ENCODE data around the gene PPP2R2B. TPM values are rescaled to one million over a fixed set of nuclear protein-coding genes. Genes with fewer than 3 reads are reported as not detected.

The PPP2R2B gene
- total and polyA plus RNA-seq, 2 of the 4 experiments (the other 2 are of a cell fraction): not detected

- Histone ChIP-seq H2BK20ac (ENCODE audit: low read depth, low read length) (no peak overlapping the region), H3K23ac (ENCODE audit: low read depth, low read length) (no peak overlapping the region), H3K4me2 (ENCODE audit: low read depth, low read length) (no peak overlapping the region), H3K27me3 (ENCODE audit: control insufficient read depth, insufficient read depth, low read length) (no peaks in the 10 kb centered on the region), H3K14ac (replicated peaks; ENCODE audit: low read depth, low read length) (no peak overlapping the region), H3K9ac (ENCODE audit: low read depth, low read length) (no peak overlapping the region), H4K8ac (ENCODE audit: low read depth in 2 of 2, low read length in 2 of 2) (no peak overlapping the region), H2AK9ac (replicated peaks; ENCODE audit: low read depth, low read length, poor library complexity) (no peak overlapping the region), H3K4ac (ENCODE audit: low read depth, low read length) (no peak overlapping the region), H2AK5ac (ENCODE audit: low read depth, low read length) (no peak overlapping the region), H3K18ac (ENCODE audit: low read depth, low read length) (no peak overlapping the region), H3K36me3 (ENCODE audit: control insufficient read depth, insufficient read depth, low read length) (no peaks in the 10 kb centered on the region), H3K9me1 (ENCODE audit: insufficient read depth, low read length) (no peaks in the 10 kb centered on the region), H4K20me1 (ENCODE audit: insufficient read depth, low read length) (no peaks in the 10 kb centered on the region), H4K5ac (ENCODE audit: low read depth, low read length) (no peak overlapping the region), H3K79me1 (ENCODE audit: low read depth in 1 of 2, low read length in 2 of 2) (no peaks in the 10 kb centered on the region), H2BK5ac (ENCODE audit: low read depth, low read length, poor library complexity, severe bottlenecking) (no peak overlapping the region), H3K4me1 (ENCODE audit: control insufficient read depth, insufficient read depth, low read length) (no peaks in the 10 kb centered on the region), H3K56ac (ENCODE audit: extremely low read depth, insufficient read depth, low read length) (no peak overlapping the region), H4K91ac (ENCODE audit: insufficient read depth, low read depth, low read length) (no peak overlapping the region), H2AFZ (replicated peaks; ENCODE audit: low read length, poor library complexity) (no peak overlapping the region), H2BK15ac (ENCODE audit: low read depth, low read length) (no peak overlapping the region), H3K4me3 (ENCODE audit: insufficient read depth, low read depth, low read length) (no peak overlapping the region), H3K27ac (ENCODE audit: insufficient read depth, low read length) (no peak overlapping the region), H3K9me3 (ENCODE audit: control insufficient read depth, insufficient read depth, low read length) (no peaks in the 10 kb centered on the region), H2BK120ac (ENCODE audit: low read depth, low read length) (no peak overlapping the region)
- DNase-seq (no peak), ATAC-seq (ENCODE audit: low read depth) (no peak)
- intact Hi-C loops (cut with micrococcal nuclease): no loop called here
- TF ChIP-seq USF2 (IDR thresholded peaks at IDR 0.05; ENCODE audit: low read depth, low read length) (no peak), SMC3 (IDR thresholded peaks at IDR 0.05; ENCODE audit: low read depth, low read length) (no peak), RFX5 (IDR thresholded peaks at IDR 0.05; ENCODE audit: low read depth, low read length) (no peak), CEBPB (IDR thresholded peaks at IDR 0.05; ENCODE audit: low read depth, low read length) (no peak), FOS (IDR thresholded peaks at IDR 0.05; ENCODE audit: low read depth, low read length) (no peak), MAFK (IDR thresholded peaks at IDR 0.05; ENCODE audit: low read depth, low read length) (no peak)
- WGBS, 2 experiments (ENCODE audit: extremely low coverage in 2 of 2, insufficient read length in 1 of 2): no CpG with 5 or more reads among the region's 3 CpGs
- dilution Hi-C loops (cut with HindIII; ENCODE audit: low sequenced_read_pairs, unreplicated experiment): no loop called here
- POLR2A ChIA-PET (ENCODE audit: unreplicated experiment): no interaction called here
- BruUV-seq (replicated peaks): no TSS peak
- CTCF ChIA-PET: no interaction called here
- in situ Hi-C loops (cut with MboI; ENCODE audit: low sequenced_read_pairs): no loop called here
Observed at GRCh38 chr5:146860213-146860893, 18.2 kb downstream of the PPP2R2B start.
